ENCODE results near the gene GOLGA8K.
"Not testable (repeated sequence)": the region's sequence is repeated elsewhere in the genome, so short reads cannot be mapped to it uniquely, and the experiment has no call there.

Gene GOLGA8K

DNA sequence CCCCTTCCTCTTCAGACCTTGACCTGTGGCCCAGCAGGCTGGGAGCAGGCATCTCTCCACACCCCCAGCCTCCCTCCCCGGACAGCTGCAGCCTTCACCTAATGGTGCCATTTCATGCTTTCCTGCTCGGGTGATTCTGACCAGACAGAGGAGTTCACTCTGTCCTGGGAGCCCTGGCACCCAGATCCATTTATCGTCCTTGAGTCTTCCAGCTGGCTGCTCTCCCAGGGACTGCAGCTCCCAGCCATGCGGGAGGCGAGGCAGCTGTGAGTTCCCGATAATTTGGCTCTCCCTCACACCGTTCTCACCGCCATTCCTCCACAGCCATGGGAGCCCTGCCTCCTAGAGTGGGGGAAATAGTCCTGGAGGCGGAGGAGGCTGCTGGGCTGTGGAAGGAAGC is 32.6 kb downstream of the GOLGA8K start:
- not testable (repeated sequence) for DNase-seq (ENCODE audit: low spot score); H3K36me3 Mint-ChIP-seq (ENCODE audit: low read depth); H3K4me1 Mint-ChIP-seq (ENCODE audit: low read depth); H3K9me3 Mint-ChIP-seq; H3K4me3 Mint-ChIP-seq; H3K27me3 Mint-ChIP-seq (ENCODE audit: low read depth); H3K27ac Mint-ChIP-seq

DNA sequence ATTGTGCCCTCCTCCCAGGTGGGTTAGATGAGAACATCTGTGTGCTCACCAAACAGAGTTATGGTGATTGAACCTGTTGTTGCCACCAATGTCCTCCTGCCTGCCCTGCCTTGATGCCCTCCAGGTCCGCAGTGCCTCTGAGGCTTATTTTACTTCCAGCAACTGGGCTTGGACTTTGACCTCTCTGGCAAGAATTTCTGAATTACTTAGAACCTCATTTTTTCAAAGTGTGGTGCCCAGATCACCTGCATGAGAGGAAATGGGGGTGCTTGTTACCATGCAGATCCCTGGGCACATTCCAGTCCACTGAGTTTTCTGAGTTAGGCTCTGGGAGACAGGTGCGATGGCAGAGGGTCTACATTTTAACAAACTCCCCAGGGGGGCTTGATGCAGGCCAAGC is 33.0 kb downstream of the GOLGA8K start:
- not testable (repeated sequence) for H3K27me3 Mint-ChIP-seq (ENCODE audit: low read depth); DNase-seq (ENCODE audit: low spot score); H3K27ac Mint-ChIP-seq; H3K4me1 Mint-ChIP-seq (ENCODE audit: low read depth); H3K9me3 Mint-ChIP-seq; H3K36me3 Mint-ChIP-seq (ENCODE audit: low read depth); H3K4me3 Mint-ChIP-seq

DNA sequence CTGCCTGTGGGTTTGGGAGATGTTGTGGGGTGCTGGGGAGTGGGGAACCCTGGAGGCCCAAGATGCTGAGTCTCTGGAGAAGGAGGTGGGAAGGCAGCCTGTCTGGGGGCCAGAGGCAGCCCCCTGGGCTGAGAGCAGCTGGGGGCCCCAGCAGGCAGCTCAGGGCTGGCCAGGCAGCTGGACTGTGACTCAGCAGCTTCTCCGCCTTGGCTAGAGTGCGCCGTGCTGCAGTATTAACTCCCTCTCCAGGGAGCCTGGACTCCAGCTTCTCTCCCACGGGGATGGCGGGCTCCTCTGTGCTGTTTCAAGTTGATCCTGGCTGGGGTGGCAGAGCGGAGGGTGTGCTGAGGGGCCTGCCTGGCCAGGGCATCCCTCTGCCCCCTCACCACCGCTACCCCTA is 36.6 kb downstream of the GOLGA8K start:
- not testable (repeated sequence) for H3K27me3 Mint-ChIP-seq (ENCODE audit: low read depth); H3K36me3 Mint-ChIP-seq (ENCODE audit: low read depth); H3K4me1 Mint-ChIP-seq (ENCODE audit: low read depth); H3K9me3 Mint-ChIP-seq; DNase-seq (ENCODE audit: low spot score); H3K4me3 Mint-ChIP-seq; H3K27ac Mint-ChIP-seq

DNA sequence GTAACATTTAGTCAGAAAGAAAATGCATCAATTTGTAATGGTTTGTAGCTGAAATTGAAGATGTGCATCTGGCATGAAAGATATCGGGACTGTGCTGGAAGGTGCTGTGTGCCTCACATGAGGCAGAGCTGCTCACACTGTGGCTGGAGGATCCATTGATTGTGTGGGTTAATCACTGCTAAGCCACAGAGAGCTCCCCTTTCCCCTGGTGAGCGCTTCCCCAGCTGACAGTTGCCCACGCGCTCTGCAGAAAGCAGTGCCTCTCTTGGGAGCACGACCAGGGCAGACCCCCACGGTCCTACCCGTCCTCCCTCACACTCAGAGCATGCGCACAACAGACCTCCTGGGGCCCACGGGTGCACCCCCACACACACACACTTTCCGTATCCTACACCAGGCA is 37.1 kb downstream of the GOLGA8K start:
- DNase-seq (ENCODE audit: low spot score); H3K9me3 Mint-ChIP-seq; H3K4me1 Mint-ChIP-seq (ENCODE audit: low read depth); H3K27ac Mint-ChIP-seq; H3K36me3 Mint-ChIP-seq (ENCODE audit: low read depth); H3K4me3 Mint-ChIP-seq; H3K27me3 Mint-ChIP-seq (ENCODE audit: low read depth): not testable (repeated sequence)

DNA sequence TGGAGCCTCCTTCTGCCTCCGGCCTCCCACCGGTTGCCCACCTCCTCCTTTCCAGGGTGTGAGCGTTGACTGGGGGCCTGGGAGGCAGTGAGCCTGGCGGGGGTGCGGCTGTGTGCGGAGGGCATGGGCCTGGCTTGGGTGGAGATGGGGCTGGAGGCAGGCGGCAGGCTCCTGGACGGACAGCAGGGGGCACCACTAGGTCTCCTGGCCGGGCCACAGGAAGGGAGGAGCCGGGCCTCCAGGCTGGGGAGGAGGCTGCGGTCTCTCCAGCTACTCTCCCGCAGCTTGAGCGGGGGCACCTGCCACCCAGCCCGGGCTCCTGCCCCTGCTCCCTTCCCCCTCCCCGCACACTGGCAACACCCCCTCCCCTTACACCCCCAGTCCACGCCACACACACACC is 38.1 kb downstream of the GOLGA8K start:
- not testable (repeated sequence) for H3K9me3 Mint-ChIP-seq; H3K27me3 Mint-ChIP-seq (ENCODE audit: low read depth); H3K36me3 Mint-ChIP-seq (ENCODE audit: low read depth); H3K27ac Mint-ChIP-seq; DNase-seq (ENCODE audit: low spot score); H3K4me1 Mint-ChIP-seq (ENCODE audit: low read depth); H3K4me3 Mint-ChIP-seq

DNA sequence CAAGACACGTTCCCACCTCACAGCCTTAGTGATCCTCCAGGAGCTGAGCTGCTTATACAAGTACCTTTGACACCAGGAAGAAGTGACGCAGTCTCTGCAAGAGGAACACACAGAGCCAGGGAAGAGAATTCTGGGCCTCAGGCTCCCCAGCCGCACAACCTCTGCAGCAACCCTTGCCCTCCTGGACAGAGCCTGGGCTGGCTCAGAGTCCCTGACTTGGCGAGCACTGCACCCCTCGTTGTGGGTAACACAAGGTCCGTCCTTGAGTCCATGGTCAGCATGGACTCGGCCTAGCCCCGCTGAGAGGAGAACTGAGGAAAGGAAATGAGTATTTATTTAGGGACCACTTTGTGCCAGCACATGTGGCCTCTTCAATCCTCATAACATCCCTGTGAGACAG is 39.6 kb downstream of the GOLGA8K start:
- not testable (repeated sequence) for H3K4me3 Mint-ChIP-seq; DNase-seq (ENCODE audit: low spot score); H3K36me3 Mint-ChIP-seq (ENCODE audit: low read depth); H3K4me1 Mint-ChIP-seq (ENCODE audit: low read depth); H3K9me3 Mint-ChIP-seq; H3K27ac Mint-ChIP-seq; H3K27me3 Mint-ChIP-seq (ENCODE audit: low read depth)

DNA sequence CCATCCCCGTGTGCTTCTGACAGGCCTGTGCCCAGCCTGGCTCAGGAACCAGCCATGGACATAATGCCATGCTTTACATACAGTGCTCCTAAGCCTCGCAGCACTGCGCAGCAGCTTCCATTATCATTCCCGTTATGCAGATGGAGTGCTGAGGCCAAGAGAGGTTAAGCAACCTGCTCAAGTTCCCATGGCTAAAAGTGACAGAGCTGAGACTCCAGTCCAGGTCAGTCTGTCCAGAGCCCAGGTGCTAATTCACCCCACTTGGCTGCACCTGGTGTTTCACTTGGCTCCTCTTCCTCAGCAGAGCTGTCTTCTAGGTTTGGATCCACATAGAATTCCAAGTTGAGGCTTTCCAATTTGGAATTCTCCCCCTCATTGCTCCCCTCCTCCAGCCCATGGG is 41.4 kb downstream of the GOLGA8K start:
- not testable (repeated sequence) for DNase-seq (ENCODE audit: low spot score); H3K4me3 Mint-ChIP-seq; H3K27me3 Mint-ChIP-seq (ENCODE audit: low read depth); H3K36me3 Mint-ChIP-seq (ENCODE audit: low read depth); H3K4me1 Mint-ChIP-seq (ENCODE audit: low read depth); H3K27ac Mint-ChIP-seq; H3K9me3 Mint-ChIP-seq

DNA sequence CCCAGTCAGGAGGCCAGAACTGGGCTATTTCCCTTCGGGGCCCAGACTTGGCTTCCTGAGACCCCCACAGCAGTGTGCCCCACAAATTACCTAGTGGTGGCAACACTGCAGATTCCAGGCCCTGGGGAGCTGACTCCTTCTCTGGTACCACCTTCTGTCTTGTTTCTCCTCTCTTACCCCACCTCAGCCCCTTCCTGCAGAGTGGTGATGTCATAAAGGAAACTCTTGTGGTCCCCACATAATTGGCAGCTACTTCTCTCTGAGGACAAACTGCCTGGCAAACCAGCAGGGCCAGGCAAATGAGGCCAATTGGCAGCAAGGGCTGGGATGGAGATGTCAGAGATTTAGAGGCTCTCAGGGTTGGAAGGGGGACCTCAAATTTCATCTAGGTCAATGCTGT is 44.6 kb downstream of the GOLGA8K start:
- not testable (repeated sequence) for H3K27ac Mint-ChIP-seq; H3K4me3 Mint-ChIP-seq; H3K4me1 Mint-ChIP-seq (ENCODE audit: low read depth); H3K27me3 Mint-ChIP-seq (ENCODE audit: low read depth); DNase-seq (ENCODE audit: low spot score); H3K36me3 Mint-ChIP-seq (ENCODE audit: low read depth); H3K9me3 Mint-ChIP-seq

DNA sequence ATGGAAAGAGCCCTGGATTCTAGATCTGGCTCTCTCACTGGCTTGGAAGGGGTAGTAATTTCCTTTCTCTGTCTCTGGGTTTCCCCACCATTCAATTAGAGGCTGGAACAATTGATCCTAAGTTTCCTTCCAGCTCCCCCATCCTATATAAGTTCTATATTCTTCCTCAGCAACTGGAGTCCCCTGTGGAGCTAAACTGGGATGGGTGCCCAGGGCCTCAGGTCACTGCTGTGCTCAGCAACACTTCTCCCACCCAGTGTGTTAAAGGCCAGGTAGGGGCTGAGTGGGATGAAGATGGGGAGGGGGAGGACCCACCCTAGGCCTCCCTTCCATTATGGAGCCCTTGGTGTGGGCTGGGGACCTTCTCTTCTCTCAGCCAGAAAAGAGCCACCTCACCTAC is 46.2 kb downstream of the GOLGA8K start:
- H3K27me3 Mint-ChIP-seq (ENCODE audit: low read depth); H3K4me1 Mint-ChIP-seq (ENCODE audit: low read depth); DNase-seq (ENCODE audit: low spot score); H3K9me3 Mint-ChIP-seq; H3K27ac Mint-ChIP-seq; H3K36me3 Mint-ChIP-seq (ENCODE audit: low read depth); H3K4me3 Mint-ChIP-seq: not testable (repeated sequence)

DNA sequence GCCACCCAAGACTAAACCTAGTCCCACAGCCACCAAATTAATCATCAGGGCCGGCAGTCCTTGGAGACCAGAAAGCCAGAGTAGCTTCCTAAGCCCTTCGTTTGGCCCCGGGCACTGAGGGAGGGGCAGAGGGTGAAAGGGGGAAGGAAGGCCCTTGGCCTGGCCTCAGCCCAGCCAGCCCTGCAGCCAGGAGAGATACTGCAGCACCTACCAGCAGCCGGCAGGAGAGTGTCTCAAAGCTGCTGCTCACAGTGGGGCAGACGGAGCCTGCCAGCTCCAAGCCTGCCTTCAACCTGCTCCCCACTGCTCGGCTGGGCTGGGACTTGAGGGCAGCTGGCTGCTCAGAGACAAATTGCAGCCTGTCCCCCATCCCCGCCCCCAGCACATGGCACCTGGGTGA is 50.3 kb downstream of the GOLGA8K start:
- DNase-seq (ENCODE audit: low spot score); H3K27ac Mint-ChIP-seq; H3K4me1 Mint-ChIP-seq (ENCODE audit: low read depth); H3K4me3 Mint-ChIP-seq; H3K9me3 Mint-ChIP-seq; H3K27me3 Mint-ChIP-seq (ENCODE audit: low read depth); H3K36me3 Mint-ChIP-seq (ENCODE audit: low read depth): not testable (repeated sequence)

DNA sequence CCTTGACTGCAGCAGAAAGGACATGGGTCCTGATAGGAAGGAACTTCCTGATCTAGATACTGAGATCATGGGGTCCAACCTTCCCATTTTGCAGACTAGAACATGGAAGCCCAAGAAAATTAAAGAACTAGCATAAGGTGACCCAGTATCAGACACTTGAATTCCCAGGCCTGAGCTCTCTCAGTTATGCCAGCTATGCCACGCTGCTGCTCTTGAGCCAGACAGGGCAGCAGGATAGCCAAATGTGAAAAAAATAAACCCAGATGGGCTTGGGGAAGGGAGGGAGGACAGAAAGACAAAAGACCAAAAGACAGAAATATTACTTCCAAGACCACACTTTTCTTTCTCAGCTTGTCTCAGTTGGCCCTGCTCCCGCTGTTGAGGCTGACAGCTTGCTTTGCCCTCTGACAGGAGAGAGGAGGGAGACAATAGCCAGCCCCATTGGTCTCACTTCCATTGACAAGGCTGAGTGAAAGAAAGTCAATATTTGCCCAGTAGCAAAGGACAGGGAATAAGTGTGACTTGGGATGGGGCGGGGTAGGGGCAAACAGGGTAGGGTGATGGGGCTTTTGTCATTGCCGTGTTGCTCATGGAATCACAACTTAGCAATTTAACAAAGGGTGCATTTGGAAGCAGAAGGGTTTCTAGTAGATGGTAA is 52.4 kb downstream of the GOLGA8K start:
- not testable (repeated sequence) for H3K4me1 Mint-ChIP-seq (ENCODE audit: low read depth); DNase-seq (ENCODE audit: low spot score); H3K36me3 Mint-ChIP-seq (ENCODE audit: low read depth); H3K4me3 Mint-ChIP-seq; H3K27ac Mint-ChIP-seq; H3K9me3 Mint-ChIP-seq; H3K27me3 Mint-ChIP-seq (ENCODE audit: low read depth)

DNA sequence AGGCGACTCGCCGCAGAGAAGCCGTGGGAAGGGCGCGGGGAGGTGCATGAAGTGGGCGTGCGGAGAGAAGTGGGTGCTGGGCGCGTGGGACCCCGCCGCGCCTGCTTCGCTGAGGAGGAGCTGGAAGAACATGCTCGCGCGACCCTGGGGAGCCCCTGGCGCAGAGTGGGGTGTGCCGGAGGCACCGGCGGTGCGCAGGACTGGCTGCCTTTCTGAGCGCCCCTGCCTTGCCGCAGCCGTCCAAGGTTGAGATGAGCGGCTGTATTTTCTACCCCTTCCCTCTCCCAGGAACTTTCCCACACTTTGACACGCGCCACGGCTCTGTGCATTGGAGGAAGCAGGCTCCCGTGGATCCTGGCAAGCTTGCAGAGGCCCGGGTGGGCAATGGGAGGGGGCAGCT is 56.1 kb downstream of the GOLGA8K start:
- H3K27ac Mint-ChIP-seq; H3K9me3 Mint-ChIP-seq; H3K27me3 Mint-ChIP-seq (ENCODE audit: low read depth); DNase-seq (ENCODE audit: low spot score); H3K4me1 Mint-ChIP-seq (ENCODE audit: low read depth); H3K4me3 Mint-ChIP-seq; H3K36me3 Mint-ChIP-seq (ENCODE audit: low read depth): not testable (repeated sequence)

DNA sequence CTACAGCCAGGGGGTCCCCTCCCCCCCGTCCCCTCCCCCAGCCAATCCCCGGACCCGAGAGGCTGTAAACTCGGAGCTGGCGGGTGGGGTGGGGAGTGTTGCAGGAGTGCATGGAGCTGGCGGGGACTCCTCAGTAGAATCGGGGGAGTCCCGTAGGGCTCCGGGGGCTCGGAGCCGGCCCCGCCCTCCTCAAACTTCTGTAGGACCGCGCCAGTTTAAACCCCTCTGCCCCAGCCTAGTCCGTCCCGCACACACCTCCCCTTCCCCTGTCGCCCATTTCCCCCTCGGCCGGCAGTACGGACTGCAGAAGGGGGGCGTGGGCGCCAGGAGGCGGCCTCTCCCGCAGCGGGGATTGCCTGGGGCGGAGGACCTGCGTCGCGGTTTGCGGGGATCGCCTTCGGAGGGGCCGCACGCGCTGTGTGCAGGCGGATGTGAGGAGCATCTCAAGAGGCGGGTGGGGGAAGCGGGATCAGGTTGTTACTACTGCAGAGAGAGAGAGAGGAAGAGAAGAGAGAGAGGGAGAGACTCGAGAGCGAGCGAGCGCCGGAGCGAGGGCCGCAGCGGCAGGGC is 57.0 kb downstream of the GOLGA8K start:
- H3K36me3 Mint-ChIP-seq (ENCODE audit: low read depth); H3K4me3 Mint-ChIP-seq; H3K4me1 Mint-ChIP-seq (ENCODE audit: low read depth); H3K27ac Mint-ChIP-seq; H3K9me3 Mint-ChIP-seq; DNase-seq (ENCODE audit: low spot score); H3K27me3 Mint-ChIP-seq (ENCODE audit: low read depth): not testable (repeated sequence)

DNA sequence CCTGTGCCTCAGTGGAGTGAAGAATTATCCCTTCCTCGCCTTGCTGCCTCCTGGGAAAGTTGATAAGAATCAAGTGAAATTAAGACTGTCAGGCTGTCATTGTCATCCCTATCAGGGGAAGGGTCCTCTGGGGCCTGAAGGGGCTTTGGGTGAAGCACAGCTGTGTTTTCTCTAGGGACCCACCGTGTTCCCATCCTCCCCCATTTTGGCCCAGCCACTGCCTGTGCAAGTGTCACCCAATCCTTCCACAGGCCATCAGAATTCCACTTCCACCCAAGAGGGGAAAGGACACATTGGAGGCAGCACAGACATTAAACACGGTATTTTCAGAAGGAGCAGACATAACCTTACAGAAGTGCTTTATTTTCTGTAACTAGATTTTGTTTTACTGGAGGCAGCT is 59.2 kb downstream of the GOLGA8K start:
- H3K27ac Mint-ChIP-seq; H3K9me3 Mint-ChIP-seq; H3K4me1 Mint-ChIP-seq (ENCODE audit: low read depth); H3K36me3 Mint-ChIP-seq (ENCODE audit: low read depth); H3K4me3 Mint-ChIP-seq; DNase-seq (ENCODE audit: low spot score): not testable (repeated sequence)
- peaks cover 10% of the 10 kb centered on the region for H3K27me3 Mint-ChIP-seq (ENCODE audit: low read depth)
